Mesendoderm (in vitro differentiated cells): ENCODE data around the gene TBXA2R.
A peak's percentile ranks its signal among the peaks of the same experiment; 100 is the strongest.

Source experiments
- DNase-seq: peaks from one replicate; pipeline ENCODE4 v3.0.0; 2013
- H2AK5ac ChIP-seq: 2 replicates; pipeline ENCODE4 v1.6.1; 2013; ENCODE audit warnings: low read length, inconsistent platforms
- H2BK120ac ChIP-seq: 2 replicates; pipeline ENCODE4 v1.6.1; 2013; ENCODE audit warnings: low read depth, mild to moderate bottlenecking, low read length, moderate library complexity, mixed read lengths
- H2BK15ac ChIP-seq: replicated peaks from 2 replicates; pipeline ENCODE4 v1.6.1; 2013; ENCODE audit warnings: low read depth, mild to moderate bottlenecking, moderate library complexity
- H2BK5ac ChIP-seq: 2 replicates; pipeline ENCODE4 v1.6.1; 2013; ENCODE audit warnings: low read length, inconsistent platforms
- H3K18ac ChIP-seq: 2 replicates; pipeline ENCODE4 v1.6.1; 2013; ENCODE audit warnings: mild to moderate bottlenecking, low read length, mixed read lengths
- H3K23ac ChIP-seq: one replicate; pipeline ENCODE4 v1.6.1; 2013; ENCODE audit warnings: low read length
- H3K27ac ChIP-seq: 2 replicates; pipeline ENCODE4 v1.5.1; 2013; ENCODE audit warnings: low read depth, mild to moderate bottlenecking, inconsistent platforms, low read length, moderate library complexity
- H3K27me3 ChIP-seq: 2 replicates; pipeline ENCODE4 v1.6.1; 2013; ENCODE audit warnings: low read length, control low read depth, mild to moderate bottlenecking, inconsistent platforms; ENCODE audit not compliant: insufficient read depth, poor library complexity
- H3K36me3 ChIP-seq: 2 replicates; pipeline ENCODE4 v1.6.1; 2013; ENCODE audit warnings: low read length, inconsistent platforms; ENCODE audit not compliant: control insufficient read depth, insufficient read depth
- H3K4ac ChIP-seq: one replicate; pipeline ENCODE4 v1.6.1; 2013; ENCODE audit warnings: low read depth, mild to moderate bottlenecking, low read length, moderate library complexity
- H3K4me1 ChIP-seq: 2 replicates; pipeline ENCODE4 v1.6.1; 2013; ENCODE audit warnings: low read depth, low read length, inconsistent platforms; ENCODE audit not compliant: control insufficient read depth
- H3K4me2 ChIP-seq: 2 replicates; pipeline ENCODE4 v1.6.1; 2013; ENCODE audit warnings: low read length
- H3K4me3 ChIP-seq: 2 replicates; pipeline ENCODE4 v1.5.1; 2013; ENCODE audit warnings: mild to moderate bottlenecking, low read length
- H3K56ac ChIP-seq: one replicate; pipeline ENCODE4 v1.6.1; 2013; ENCODE audit warnings: low read length
- H3K79me1 ChIP-seq: 2 replicates; pipeline ENCODE4 v1.6.1; 2013; ENCODE audit warnings: low read length, inconsistent platforms
- H3K79me2 ChIP-seq: 2 replicates; pipeline ENCODE4 v1.6.1; 2013; ENCODE audit warnings: mild to moderate bottlenecking, low read length; ENCODE audit not compliant: control insufficient read depth, insufficient read depth
- H3K9ac ChIP-seq: 2 replicates; pipeline ENCODE4 v1.6.1; 2013; ENCODE audit warnings: low read length, inconsistent platforms
- H4K5ac ChIP-seq: one replicate; pipeline ENCODE4 v1.6.1; 2013; ENCODE audit warnings: low read length
- H4K8ac ChIP-seq: one replicate; pipeline ENCODE4 v1.6.1; 2013; ENCODE audit warnings: low read depth, mild to moderate bottlenecking, control low read depth, low read length, moderate library complexity
- WGBS: extraction: QIAGEN DNeasy Blood & Tissue Kit; methylation state at CpG from one replicate; pipeline ENCODE4 v1.1.7; 2013; ENCODE audit warnings: low lambda C conversion rate, missing lambda C conversion rate; ENCODE audit not compliant: insufficient coverage; ENCODE audit errors: extremely low coverage; 5-methylcytosine and 5-hydroxymethylcytosine counted together

TBXA2R gene

GRCh38 chr19:3617463-3617862 lies 10.8 kb upstream of the TBXA2R start:
- H2BK120ac ChIP-seq = no peak overlapping the region
- no CpG with 5 or more reads among the region's 19 CpGs for WGBS
- H3K79me2 ChIP-seq = no peaks in the 10 kb centered on the region
- H3K27ac ChIP-seq = no peak overlapping the region
- H3K36me3 ChIP-seq = no peaks in the 10 kb centered on the region
- DNase-seq = peak; percentile 26
- H3K4me2 ChIP-seq = no peak overlapping the region
- peak overlapping the region; percentile 15 for H3K56ac ChIP-seq
- no peak overlapping the region for H4K5ac ChIP-seq
- no peak overlapping the region for H2BK15ac ChIP-seq
- H3K79me1 ChIP-seq = no peaks in the 10 kb centered on the region
- no peak overlapping the region for H3K9ac ChIP-seq
- H2BK5ac ChIP-seq = no peak overlapping the region
- H3K23ac ChIP-seq = no peak overlapping the region
- H3K4me1 ChIP-seq = no peaks in the 10 kb centered on the region
- no peak overlapping the region for H2AK5ac ChIP-seq
- no peak overlapping the region for H3K4me3 ChIP-seq
- no peak overlapping the region for H3K4ac ChIP-seq
- H3K18ac ChIP-seq = no peak overlapping the region
- no peak overlapping the region for H4K8ac ChIP-seq
- H3K27me3 ChIP-seq = no peaks in the 10 kb centered on the region

- WGBS = no CpG with 5 or more reads among the region's 26 CpGs
- Histone ChIP-seq H2BK120ac (no peak overlapping the region), H2BK15ac (no peak overlapping the region), H3K27me3 (no peaks in the 10 kb centered on the region), H4K8ac (no peak overlapping the region), H3K23ac (no peak overlapping the region), H3K9ac (no peak overlapping the region), H2BK5ac (no peak overlapping the region), H3K56ac (no peak overlapping the region), H3K4ac (no peak overlapping the region), H3K36me3 (peaks cover 2% of the 10 kb centered on the region), H2AK5ac (no peak overlapping the region), H3K4me3 (no peak overlapping the region), H3K79me2 (no peaks in the 10 kb centered on the region), H3K27ac (no peak overlapping the region), H4K5ac (no peak overlapping the region), H3K18ac (no peak overlapping the region), H3K4me1 (no peaks in the 10 kb centered on the region), H3K79me1 (no peaks in the 10 kb centered on the region), H3K4me2 (no peak overlapping the region)
- DNase-seq = no peak
Observed at GRCh38 chr19:3615524-3616135, 9.0 kb upstream of the TBXA2R start.

GRCh38 chr19:3614858-3615505 lies 8.3 kb upstream of the TBXA2R start:
- Histone ChIP-seq H3K18ac (no peak overlapping the region), H3K9ac (no peak overlapping the region), H3K4ac (no peak overlapping the region), H3K79me1 (no peaks in the 10 kb centered on the region), H3K27me3 (no peaks in the 10 kb centered on the region), H3K4me1 (no peaks in the 10 kb centered on the region), H3K36me3 (peaks cover 2% of the 10 kb centered on the region), H2BK5ac (no peak overlapping the region), H3K4me2 (no peak overlapping the region), H4K8ac (no peak overlapping the region), H3K4me3 (no peak overlapping the region), H3K23ac (no peak overlapping the region), H3K27ac (no peak overlapping the region), H3K56ac (no peak overlapping the region), H2AK5ac (no peak overlapping the region), H4K5ac (no peak overlapping the region), H2BK15ac (no peak overlapping the region), H2BK120ac (no peak overlapping the region), H3K79me2 (no peaks in the 10 kb centered on the region)
- DNase-seq = no peak
- no CpG with 5 or more reads among the region's 18 CpGs for WGBS

- no peak overlapping the region for H4K5ac ChIP-seq
- no peak for DNase-seq
- no peaks in the 10 kb centered on the region for H3K79me2 ChIP-seq
- H4K8ac ChIP-seq = no peak overlapping the region
- no peak overlapping the region for H2BK120ac ChIP-seq
- WGBS = no CpG with 5 or more reads among the region's 39 CpGs
- no peak overlapping the region for H3K18ac ChIP-seq
- no peak overlapping the region for H3K27ac ChIP-seq
- no peaks in the 10 kb centered on the region for H3K79me1 ChIP-seq
- H2AK5ac ChIP-seq = no peak overlapping the region
- H3K56ac ChIP-seq = no peak overlapping the region
- no peak overlapping the region for H3K4ac ChIP-seq
- H2BK15ac ChIP-seq = no peak overlapping the region
- no peak overlapping the region for H3K23ac ChIP-seq
- H3K36me3 ChIP-seq = peaks cover 2% of the 10 kb centered on the region
- no peak overlapping the region for H2BK5ac ChIP-seq
- no peak overlapping the region for H3K9ac ChIP-seq
- no peak overlapping the region for H3K4me2 ChIP-seq
- H3K27me3 ChIP-seq = no peaks in the 10 kb centered on the region
- no peak overlapping the region for H3K4me3 ChIP-seq
- no peaks in the 10 kb centered on the region for H3K4me1 ChIP-seq
Observed at GRCh38 chr19:3613818-3614661, 7.4 kb upstream of the TBXA2R start.

GRCh38 chr19:3612901-3613741 lies 6.4 kb upstream of the TBXA2R start:
- Histone ChIP-seq H3K23ac (no peak overlapping the region), H3K56ac (no peak overlapping the region), H2AK5ac (no peak overlapping the region), H3K4me1 (peaks cover 1% of the 10 kb centered on the region), H3K36me3 (peaks cover 2% of the 10 kb centered on the region), H3K79me1 (no peaks in the 10 kb centered on the region), H3K9ac (no peak overlapping the region), H3K18ac (no peak overlapping the region), H3K4ac (no peak overlapping the region), H3K4me2 (no peak overlapping the region), H2BK5ac (no peak overlapping the region), H2BK15ac (no peak overlapping the region), H4K8ac (no peak overlapping the region), H4K5ac (no peak overlapping the region), H3K4me3 (no peak overlapping the region), H3K27me3 (no peaks in the 10 kb centered on the region), H3K27ac (no peak overlapping the region), H2BK120ac (no peak overlapping the region), H3K79me2 (no peaks in the 10 kb centered on the region)
- peak; percentile 49 for DNase-seq
- no CpG with 5 or more reads among the region's 79 CpGs for WGBS
